Measurements from ENCODE around the gene COL26A1. TPM values are rescaled to one million over a fixed set of nuclear protein-coding genes. Genes with fewer than 3 reads are reported as not detected.
"Not testable (repeated sequence)": the region's sequence is repeated elsewhere in the genome, so short reads cannot be mapped to it uniquely, and the experiment has no call there.

COL26A1 gene
- total RNA-seq, 6 donors from 2014 or later: 0.20 to 1.0 (median 0.30) TPM; not detected in 2

DNA sequence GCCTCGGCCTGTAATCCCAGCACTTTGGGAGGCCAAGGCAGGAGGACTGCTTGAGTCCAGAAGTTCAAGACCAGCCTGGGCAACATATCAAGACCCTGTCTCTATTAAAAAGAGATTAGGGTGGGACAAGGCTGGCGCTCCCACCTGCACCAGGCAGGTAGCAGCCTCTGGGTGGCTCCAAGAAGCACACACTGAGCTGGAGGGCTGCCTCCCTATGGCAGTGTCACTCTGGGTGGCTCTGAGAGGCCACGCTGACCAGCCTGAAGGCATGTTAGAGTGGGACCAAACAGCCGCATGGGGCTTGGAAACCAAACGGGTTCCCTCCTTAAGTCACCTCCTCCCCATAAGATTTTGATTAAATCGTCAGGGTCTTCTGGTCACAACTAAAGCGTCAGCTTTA, 19.8 kb upstream of the COL26A1 start:
- DNase-seq (no peak), ATAC-seq (ENCODE audit: low FRiP score in 2 of 2) (peak in 1 of 2 donors; percentile 54)
- TF ChIP-seq POLR2A (IDR thresholded peaks at IDR 0.05) (no peak), POLR2AphosphoS5 (IDR thresholded peaks at IDR 0.05) (no peak), EP300 (IDR thresholded peaks at IDR 0.05) (no peak)
- TF ChIP-seq, protein P1, sequence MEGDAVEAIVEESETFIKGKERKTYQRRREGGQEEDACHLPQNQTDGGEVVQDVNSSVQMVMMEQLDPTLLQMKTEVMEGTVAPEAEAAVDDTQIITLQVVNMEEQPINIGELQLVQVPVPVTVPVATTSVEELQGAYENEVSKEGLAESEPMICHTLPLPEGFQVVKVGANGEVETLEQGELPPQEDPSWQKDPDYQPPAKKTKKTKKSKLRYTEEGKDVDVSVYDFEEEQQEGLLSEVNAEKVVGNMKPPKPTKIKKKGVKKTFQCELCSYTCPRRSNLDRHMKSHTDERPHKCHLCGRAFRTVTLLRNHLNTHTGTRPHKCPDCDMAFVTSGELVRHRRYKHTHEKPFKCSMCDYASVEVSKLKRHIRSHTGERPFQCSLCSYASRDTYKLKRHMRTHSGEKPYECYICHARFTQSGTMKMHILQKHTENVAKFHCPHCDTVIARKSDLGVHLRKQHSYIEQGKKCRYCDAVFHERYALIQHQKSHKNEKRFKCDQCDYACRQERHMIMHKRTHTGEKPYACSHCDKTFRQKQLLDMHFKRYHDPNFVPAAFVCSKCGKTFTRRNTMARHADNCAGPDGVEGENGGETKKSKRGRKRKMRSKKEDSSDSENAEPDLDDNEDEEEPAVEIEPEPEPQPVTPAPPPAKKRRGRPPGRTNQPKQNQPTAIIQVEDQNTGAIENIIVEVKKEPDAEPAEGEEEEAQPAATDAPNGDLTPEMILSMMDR (IDR thresholded peaks at IDR 0.05): no peak
- no peaks in the 10 kb centered on the region for H3K4me1 ChIP-seq
- no peaks in the 10 kb centered on the region for H3K36me3 ChIP-seq
- H3K4me3 ChIP-seq: no peak overlapping the region
- 87 to 90% methylated on average over 7 of the region's 7 CpGs for WGBS, 2 donors
- no peaks in the 10 kb centered on the region for H3K27me3 ChIP-seq
- no peaks in the 10 kb centered on the region for H3K9me3 ChIP-seq
- H3K27ac ChIP-seq: no peak overlapping the region

DNA sequence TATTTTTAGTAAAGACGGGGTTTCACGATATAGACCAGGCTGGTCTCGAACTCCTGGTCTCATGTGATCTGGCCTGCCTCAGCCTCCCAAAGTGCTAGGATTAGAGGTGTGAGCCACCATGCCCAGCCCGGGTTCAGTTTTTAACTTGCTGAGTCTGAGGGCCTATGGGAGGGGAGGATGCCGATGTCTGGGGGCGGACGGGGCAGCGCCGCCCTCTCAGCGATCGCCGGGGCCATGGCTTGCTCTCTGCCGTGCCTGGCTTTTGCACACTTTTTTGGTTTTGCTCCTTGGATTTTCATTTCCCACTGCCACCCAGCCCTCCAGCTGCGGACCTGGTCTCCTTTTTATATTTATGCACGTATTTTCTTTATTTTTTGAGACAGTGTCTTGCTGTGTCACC, 15.2 kb upstream of the COL26A1 start:
- Histone ChIP-seq H3K27me3 (no peaks in the 10 kb centered on the region), H3K4me1 (no peaks in the 10 kb centered on the region), H3K27ac (no peak overlapping the region), H3K4me3 (no peak overlapping the region), H3K36me3 (no peaks in the 10 kb centered on the region), H3K9me3 (no peaks in the 10 kb centered on the region)
- WGBS, 2 donors: 86 to 94% methylated on average over 14 to 15 of the region's 15 CpGs
- no peak for ATAC-seq (ENCODE audit: low FRiP score in 2 of 2)
- peak in 1 of 2 donors; percentile 66 for DNase-seq
- no peak for TF ChIP-seq EP300 (IDR thresholded peaks at IDR 0.05)
- TF ChIP-seq POLR2AphosphoS5 (IDR thresholded peaks at IDR 0.05): no peak

DNA sequence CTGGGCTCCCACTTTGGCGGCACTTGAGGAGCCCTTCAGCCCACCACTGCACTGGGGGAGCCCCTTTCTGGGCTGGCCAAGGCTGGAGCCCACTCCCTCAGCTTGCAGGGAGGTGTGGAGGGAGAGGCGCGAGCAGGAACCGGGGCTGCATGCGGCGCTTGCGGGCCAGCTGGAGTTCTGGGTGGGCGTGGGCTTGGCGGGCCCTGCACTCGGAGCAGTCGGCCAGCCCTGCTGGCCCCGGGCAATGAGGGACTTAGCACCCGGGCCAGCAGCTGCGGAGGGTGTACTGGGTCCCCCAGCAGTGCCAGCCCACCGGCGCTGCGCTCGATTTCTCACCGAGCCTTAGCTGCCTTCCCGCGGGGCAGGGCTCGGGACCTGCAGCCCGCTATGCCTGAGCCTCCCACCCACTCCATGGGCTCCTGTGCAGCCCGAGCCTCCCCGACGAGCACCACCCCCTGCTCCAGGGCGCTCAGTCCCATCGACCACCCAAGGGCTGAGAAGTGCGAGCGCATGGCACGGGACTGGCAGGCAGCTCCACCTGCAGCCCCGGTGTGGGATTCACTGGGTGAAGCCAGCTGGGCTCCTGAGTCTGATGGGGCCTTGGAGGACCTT, 14.1 kb upstream of the COL26A1 start:
- peak in 1 of 2 donors; percentile 58 for DNase-seq

DNA sequence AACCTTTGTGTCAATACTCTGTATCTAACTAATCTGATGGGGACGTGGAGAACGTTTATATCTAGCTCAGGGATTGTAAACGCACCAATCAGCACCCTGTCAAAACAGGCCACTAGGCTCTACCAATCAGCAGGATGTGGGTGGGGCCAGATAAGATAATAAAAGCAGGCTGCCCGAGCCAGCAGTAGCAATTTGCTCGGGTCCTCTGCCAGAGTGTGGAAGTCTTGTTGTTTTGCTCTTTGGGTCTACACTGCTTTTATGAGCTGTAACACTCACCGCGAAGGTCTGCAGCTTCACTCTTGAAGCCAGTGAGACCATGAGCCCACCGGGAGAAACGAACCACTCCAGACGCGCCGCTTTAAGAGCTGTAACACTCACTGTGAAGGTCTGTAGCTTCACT, 13.4 kb upstream of the COL26A1 start:
- not testable (repeated sequence) for H3K9me3 ChIP-seq; DNase-seq; H3K36me3 ChIP-seq; H3K4me3 ChIP-seq; H3K27ac ChIP-seq; H3K4me1 ChIP-seq; H3K27me3 ChIP-seq; ATAC-seq (ENCODE audit: low FRiP score in 2 of 2)
- WGBS, 2 donors: 75 to 82% methylated on average over 10 to 12 of the region's 12 CpGs

More for the DNA sequence above, 14.1 kb upstream of the COL26A1 start:
- not testable (repeated sequence) for H3K4me1 ChIP-seq; H3K4me3 ChIP-seq; H3K27ac ChIP-seq; H3K27me3 ChIP-seq; H3K9me3 ChIP-seq; H3K36me3 ChIP-seq; ATAC-seq (ENCODE audit: low FRiP score in 2 of 2)
- 91 to 92% methylated on average over 14 to 23 of the region's 32 CpGs for WGBS, 2 donors

DNA sequence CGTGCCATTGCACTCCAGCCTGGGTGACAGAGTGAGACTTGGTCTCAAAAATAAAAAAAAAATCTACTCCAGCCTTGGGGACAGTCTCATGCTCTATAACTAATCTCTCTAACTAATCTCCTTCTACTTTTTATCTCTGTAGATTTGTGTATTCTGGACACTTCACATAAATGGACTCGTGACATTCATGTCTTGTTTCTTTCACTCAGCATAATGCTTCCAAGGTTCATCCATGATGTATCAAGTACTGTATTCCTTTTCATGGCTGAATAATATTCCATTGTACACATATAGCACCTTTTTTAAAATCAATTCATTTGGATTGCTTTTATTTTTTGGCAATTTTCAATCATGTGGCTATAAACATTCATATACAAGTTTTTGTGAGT, 9.8 kb upstream of the COL26A1 start:
- no peak for TF ChIP-seq POLR2A (IDR thresholded peaks at IDR 0.05)
- TF ChIP-seq POLR2AphosphoS5 (IDR thresholded peaks at IDR 0.05): no peak
- TF ChIP-seq, protein P1 (IDR thresholded peaks at IDR 0.05): no peak
- TF ChIP-seq EP300 (IDR thresholded peaks at IDR 0.05): no peak
- Histone ChIP-seq H3K4me1 (no peaks in the 10 kb centered on the region), H3K27me3 (no peaks in the 10 kb centered on the region), H3K27ac (no peak overlapping the region), H3K4me3 (no peak overlapping the region), H3K36me3 (no peaks in the 10 kb centered on the region), H3K9me3 (no peaks in the 10 kb centered on the region)
- DNase-seq: no peak
- 42 to 69% methylated on average over 2 of the region's 2 CpGs for WGBS, 2 donors
- no peak for ATAC-seq (ENCODE audit: low FRiP score in 2 of 2)

DNA sequence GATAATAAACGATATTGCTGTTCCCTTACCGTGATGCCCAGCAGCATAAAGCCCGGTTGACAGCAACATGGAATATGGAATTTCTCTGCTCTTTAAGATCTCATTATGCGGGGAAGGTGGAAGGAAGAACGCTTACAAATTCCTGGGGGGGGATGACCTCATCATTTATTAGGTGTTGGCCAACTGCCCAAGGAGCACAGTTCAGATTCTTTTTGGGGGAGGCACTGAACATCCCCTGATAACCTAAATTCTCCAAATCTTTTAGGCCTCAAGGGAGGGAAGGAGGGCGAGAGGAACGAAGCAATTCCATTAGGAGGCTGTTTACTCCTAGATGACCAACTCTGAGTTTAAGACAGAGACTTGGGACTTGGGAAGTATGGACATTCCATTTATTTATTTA, 5.2 kb upstream of the COL26A1 start:
- WGBS, 2 donors: 65 to 69% methylated on average over 7 of the region's 7 CpGs
- Histone ChIP-seq H3K9me3 (no peaks in the 10 kb centered on the region), H3K4me3 (no peak overlapping the region), H3K27me3 (peaks cover 0 to 2% (median 1%) of the 10 kb centered on the region in 4 donors), H3K36me3 (no peaks in the 10 kb centered on the region), H3K27ac (no peak overlapping the region), H3K4me1 (peaks cover 0 to 1% (median under 1%) of the 10 kb centered on the region in 4 donors)
- no peak for DNase-seq
- no peak for ATAC-seq (ENCODE audit: low FRiP score in 2 of 2)
- TF ChIP-seq, protein P1 (IDR thresholded peaks at IDR 0.05): no peak
- TF ChIP-seq EP300 (IDR thresholded peaks at IDR 0.05) (no peak), POLR2A (IDR thresholded peaks at IDR 0.05) (no peak), POLR2AphosphoS5 (IDR thresholded peaks at IDR 0.05) (no peak)
